Sigmoid colon (tissue), 7 donors: Measurements from ENCODE around the gene SLC25A1. TPM values are rescaled to one million over a fixed set of nuclear protein-coding genes. Genes with fewer than 3 reads are reported as not detected.

Source experiments
- DNase-seq: peaks from one replicate; pipeline ENCODE4 v3.0.0-alpha.2; 2019
- H3K27ac ChIP-seq, 4 donors: fragments of 200-600 bp; sonication (generic); one replicate each; pipeline ENCODE4 v1.5.1; 2016 to 2019; ENCODE audit warnings: mild to moderate bottlenecking in 1 of 4
- H3K27me3 ChIP-seq, 3 donors: fragments of 200-600 bp; sonication (generic); one replicate each; pipeline ENCODE4 v1.5.1; 2019; ENCODE audit warnings: mild to moderate bottlenecking in 1 of 3
- H3K36me3 ChIP-seq, 4 donors: fragments of 200-600 bp; sonication (generic); one replicate each; pipeline ENCODE4 v1.5.1; 2016 to 2019
- H3K4me1 ChIP-seq, 4 donors: fragments of 200-600 bp; sonication (generic); one replicate each; pipeline ENCODE4 v1.5.1; 2017 to 2019
- H3K4me3 ChIP-seq, 4 donors: fragments of 200-600 bp; sonication (generic); one replicate each; pipeline ENCODE4 v1.5.1; 2017 to 2019; ENCODE audit warnings: mild to moderate bottlenecking in 2 of 4, moderate library complexity in 1 of 4
- H3K9me3 ChIP-seq, 4 donors: fragments of 200-600 bp in 3 of 4; sonication (generic) in 3 of 4; one replicate each; pipeline versions ENCODE4 v1.5.1 to v1.6.1; 2013 to 2019
- EP300 ChIP-seq, 4 donors: sonication (generic); formaldehyde crosslinking; IDR thresholded peaks; one replicate each; pipeline ENCODE4 v1.6.1; 2017; ENCODE audit warnings: antibody characterized with exemption in 4 of 4
- POLR2A ChIP-seq, 2 donors: fragments of 450-650 bp; IDR thresholded peaks; one replicate each; pipeline ENCODE4 v1.6.1; 2016; ENCODE audit warnings: antibody characterized with exemption in 2 of 2, mild to moderate bottlenecking in 2 of 2, moderate library complexity in 2 of 2
- POLR2AphosphoS5 ChIP-seq, 4 donors: sonication (generic); formaldehyde crosslinking; IDR thresholded peaks; one replicate each; pipeline ENCODE4 v1.6.1; 2017; ENCODE audit warnings: antibody characterized with exemption in 4 of 4
- WGBS, 2 donors: extraction: QIAGEN DNeasy Blood & Tissue Kit; methylation state at CpG; one replicate each; pipeline ENCODE4 v1.1.7; 2013; 5-methylcytosine and 5-hydroxymethylcytosine counted together
- intact Hi-C: fragments of 100-400 bp; cut with DNase I; formaldehyde crosslinking; loops from one replicate; pipeline ENCODE4 v1.15.1; 2023
- polyA plus RNA-seq, 3 donors: library from polyadenylated mRNA; stranded (reverse); fragments of 200-250 nt; gene quantifications; one replicate each; pipeline ENCODE4 v1.2.3, GENCODE V29; 2013
- total RNA-seq, 4 donors: library from RNA; depleted of rRNA; stranded (reverse); fragments of >200 nt; gene quantifications; one replicate each; pipeline ENCODE4 v1.1.0, GENCODE V29; 2016
- TF ChIP-seq, protein P1 (sequence below), 4 experiments: fragments of 450-650 bp in 3 of 4; fragments of 200-600 bp in 1 of 4; IDR thresholded peaks; one replicate each; pipeline ENCODE4 v1.5.1; 2016 to 2019; ENCODE audit warnings: antibody characterized with exemption in 4 of 4, mild to moderate bottlenecking in 3 of 4, moderate library complexity in 2 of 4
- donor health status: healthy with polysubstance abuse.
- donor health status: Bipolar disorder and iron deficiency.
- donor health status: healthy.

SLC25A1 gene
- total and polyA plus RNA-seq, 7 donors, result 28.2 to 146 (median 45.3) TPM

DNA sequence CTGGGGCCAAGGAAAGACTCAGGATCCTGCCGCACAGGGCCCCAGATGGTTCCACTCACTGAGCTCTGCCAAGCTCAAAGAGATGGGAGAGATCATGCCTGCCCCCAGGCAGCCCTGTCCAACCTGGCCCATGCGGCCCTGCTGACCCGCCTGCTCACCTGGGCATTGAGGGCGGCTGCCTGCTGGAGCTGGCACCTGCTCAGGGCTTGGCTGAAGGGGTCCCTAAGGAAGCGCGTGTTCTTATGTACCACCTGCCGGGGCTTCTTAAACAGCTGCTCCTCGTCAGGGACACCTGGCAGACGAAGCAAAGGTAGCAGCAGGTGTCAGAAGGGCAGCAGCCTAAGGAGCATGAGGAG is 39.6 kb downstream of the SLC25A1 start:
- DNase-seq, result no peak
- Histone ChIP-seq H3K9me3 (no peaks in the 10 kb centered on the region), H3K4me1 (peaks cover 0 to 17% (median 12%) of the 10 kb centered on the region in 4 donors), H3K4me3 (no peak overlapping the region), H3K27me3 (no peaks in the 10 kb centered on the region), H3K36me3 (peaks cover 48 to 90% (median 66%) of the 10 kb centered on the region in 4 donors), H3K27ac (no peak overlapping the region)
- intact Hi-C loops, result no loop called here
- TF ChIP-seq POLR2A (IDR thresholded peaks at IDR 0.05), result no peak
- TF ChIP-seq, protein P1, sequence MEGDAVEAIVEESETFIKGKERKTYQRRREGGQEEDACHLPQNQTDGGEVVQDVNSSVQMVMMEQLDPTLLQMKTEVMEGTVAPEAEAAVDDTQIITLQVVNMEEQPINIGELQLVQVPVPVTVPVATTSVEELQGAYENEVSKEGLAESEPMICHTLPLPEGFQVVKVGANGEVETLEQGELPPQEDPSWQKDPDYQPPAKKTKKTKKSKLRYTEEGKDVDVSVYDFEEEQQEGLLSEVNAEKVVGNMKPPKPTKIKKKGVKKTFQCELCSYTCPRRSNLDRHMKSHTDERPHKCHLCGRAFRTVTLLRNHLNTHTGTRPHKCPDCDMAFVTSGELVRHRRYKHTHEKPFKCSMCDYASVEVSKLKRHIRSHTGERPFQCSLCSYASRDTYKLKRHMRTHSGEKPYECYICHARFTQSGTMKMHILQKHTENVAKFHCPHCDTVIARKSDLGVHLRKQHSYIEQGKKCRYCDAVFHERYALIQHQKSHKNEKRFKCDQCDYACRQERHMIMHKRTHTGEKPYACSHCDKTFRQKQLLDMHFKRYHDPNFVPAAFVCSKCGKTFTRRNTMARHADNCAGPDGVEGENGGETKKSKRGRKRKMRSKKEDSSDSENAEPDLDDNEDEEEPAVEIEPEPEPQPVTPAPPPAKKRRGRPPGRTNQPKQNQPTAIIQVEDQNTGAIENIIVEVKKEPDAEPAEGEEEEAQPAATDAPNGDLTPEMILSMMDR (IDR thresholded peaks at IDR 0.05), result no peak
- no peak for TF ChIP-seq EP300 (IDR thresholded peaks at IDR 0.05)
- TF ChIP-seq POLR2AphosphoS5 (IDR thresholded peaks at IDR 0.05), result no peak
- 94 to 95% methylated on average over 9 of the region's 9 CpGs for whole genome bisulfite sequencing, 2 donors

DNA sequence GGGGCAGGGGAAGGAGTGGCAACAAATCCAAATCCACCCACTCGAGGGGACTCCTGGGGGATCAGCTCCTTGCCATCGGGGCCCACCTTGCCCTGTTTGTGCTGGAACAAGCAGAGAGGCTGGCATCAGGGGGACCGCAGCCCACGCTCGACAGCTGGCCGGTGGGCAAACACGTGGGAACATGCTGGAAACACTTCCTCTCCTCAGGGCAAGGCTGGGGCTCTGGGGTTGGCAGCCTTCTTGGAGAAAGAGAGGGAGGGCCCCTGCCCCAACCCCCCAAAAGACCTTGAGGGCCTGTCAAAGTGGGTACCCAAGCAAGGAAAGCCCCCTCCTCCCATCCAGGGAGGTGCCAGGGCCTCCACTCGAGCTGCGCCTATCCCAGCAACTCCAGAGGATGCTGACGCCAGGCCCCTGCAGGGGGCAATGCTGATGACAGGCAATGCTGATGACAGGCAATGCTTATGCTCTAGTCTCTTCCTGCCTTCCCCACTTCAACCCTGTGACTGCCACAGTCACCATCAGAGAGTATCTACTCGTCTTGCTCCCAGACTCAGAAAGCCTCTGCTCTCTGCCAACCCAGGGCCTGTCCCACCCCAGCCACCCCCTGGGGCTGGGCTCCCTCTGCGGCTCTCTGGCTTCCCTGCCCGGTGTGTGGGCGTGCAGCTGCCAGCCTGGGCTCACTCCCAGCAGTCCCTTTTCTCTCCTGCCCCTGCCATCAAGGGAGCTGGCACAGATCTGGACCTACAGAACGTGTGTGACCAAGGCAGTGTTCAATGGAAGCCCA is 40.1 kb downstream of the SLC25A1 start:
- peaks cover 52 to 96% (median 71%) of the 10 kb centered on the region in 4 donors for H3K36me3 ChIP-seq
- intact Hi-C loops, result no loop called here
- TF ChIP-seq POLR2A (IDR thresholded peaks at IDR 0.05) (no peak), POLR2AphosphoS5 (IDR thresholded peaks at IDR 0.05) (no peak), EP300 (IDR thresholded peaks at IDR 0.05) (no peak)
- TF ChIP-seq, protein P1 (IDR thresholded peaks at IDR 0.05), result no peak
- WGBS, 2 donors, result 94% methylated on average over 15 of the region's 15 CpGs
- H3K4me3 ChIP-seq, result no peak overlapping the region
- no peak overlapping the region for H3K27ac ChIP-seq
- DNase-seq, result no peak
- no peaks in the 10 kb centered on the region for H3K9me3 ChIP-seq
- H3K4me1 ChIP-seq, result peaks cover 0 to 11% (median 6%) of the 10 kb centered on the region in 4 donors
- H3K27me3 ChIP-seq, result no peaks in the 10 kb centered on the region

DNA sequence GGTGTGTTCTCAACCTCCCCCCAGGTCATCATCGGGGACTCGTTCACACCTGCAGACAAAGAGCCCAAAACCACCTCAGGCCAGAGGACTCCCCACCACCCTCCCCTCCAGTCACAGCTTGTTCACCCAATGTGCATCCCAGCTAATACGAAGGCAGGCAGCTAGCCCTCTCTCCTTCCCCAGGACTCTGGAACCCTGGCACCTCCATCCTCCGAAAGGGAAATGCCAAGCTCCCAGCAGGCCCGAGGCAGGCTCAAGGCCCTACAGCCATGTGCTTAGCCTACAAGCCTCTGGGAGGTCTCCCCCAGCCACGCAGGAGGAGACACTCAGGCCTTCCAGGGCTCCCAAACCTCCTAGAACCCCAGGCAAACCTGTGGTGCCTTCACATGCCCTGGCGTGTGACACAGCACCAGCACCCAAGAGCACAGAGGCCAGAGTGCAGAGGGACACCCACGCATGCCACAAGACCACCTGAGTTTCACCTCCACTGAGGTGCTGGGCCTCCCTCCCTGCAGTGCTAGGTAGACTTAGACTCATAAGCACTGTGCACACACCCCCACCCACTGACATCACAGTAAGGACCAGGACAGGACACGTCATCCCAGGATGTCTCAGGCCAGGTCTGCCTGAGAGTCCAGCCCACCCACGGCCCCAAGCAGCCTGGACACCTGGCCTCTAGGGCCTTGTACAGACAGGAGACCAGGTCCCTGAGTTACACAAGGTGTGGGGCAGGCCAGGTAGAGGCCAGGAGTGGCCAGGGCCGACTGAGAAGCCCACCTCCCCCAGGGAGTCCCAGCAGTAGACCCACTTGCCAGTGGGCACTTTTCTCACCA is 40.9 kb downstream of the SLC25A1 start:
- Histone ChIP-seq H3K4me3 (no peak overlapping the region), H3K27me3 (no peaks in the 10 kb centered on the region), H3K9me3 (no peaks in the 10 kb centered on the region), H3K36me3 (peaks cover 52 to 100% (median 76%) of the 10 kb centered on the region in 4 donors), H3K4me1 (peaks cover 0 to 3% (median under 1%) of the 10 kb centered on the region in 4 donors), H3K27ac (no peak overlapping the region)
- intact Hi-C loops, result no loop called here
- TF ChIP-seq, protein P1 (IDR thresholded peaks at IDR 0.05), result no peak
- TF ChIP-seq EP300 (IDR thresholded peaks at IDR 0.05) (no peak), POLR2A (IDR thresholded peaks at IDR 0.05) (no peak)
- no peak for DNase-seq
- 91 to 94% methylated on average over 11 of the region's 11 CpGs for WGBS, 2 donors

DNA sequence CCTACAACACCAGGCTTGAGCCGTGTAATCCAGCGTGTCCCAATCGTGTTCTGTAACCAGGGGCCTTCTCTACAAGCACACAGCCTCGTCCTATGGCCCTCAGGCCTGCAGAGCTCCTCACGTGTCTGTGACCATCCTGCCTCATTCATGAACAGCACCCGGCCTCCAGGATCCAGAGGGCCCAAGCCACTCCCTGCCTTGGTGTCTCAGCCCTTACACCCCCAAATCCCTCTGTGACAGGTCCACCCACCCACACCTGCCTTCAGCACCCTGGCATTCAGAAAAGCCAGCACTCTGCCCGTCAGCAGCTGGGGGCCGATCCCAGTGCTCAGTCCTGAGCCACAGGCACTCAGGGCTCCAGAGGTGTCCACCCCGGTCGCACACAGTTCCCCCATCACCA is 41.6 kb downstream of the SLC25A1 start:
- no peak overlapping the region for H3K4me3 ChIP-seq
- DNase-seq, result no peak
- H3K4me1 ChIP-seq, result no peaks in the 10 kb centered on the region
- no peaks in the 10 kb centered on the region for H3K27me3 ChIP-seq
- TF ChIP-seq, protein P1 (IDR thresholded peaks at IDR 0.05), result no peak
- TF ChIP-seq POLR2A (IDR thresholded peaks at IDR 0.05) (no peak), EP300 (IDR thresholded peaks at IDR 0.05) (no peak), POLR2AphosphoS5 (IDR thresholded peaks at IDR 0.05) (no peak)
- 95 to 98% methylated on average over 10 of the region's 10 CpGs for WGBS, 2 donors
- H3K27ac ChIP-seq, result no peak overlapping the region
- intact Hi-C loops, result no loop called here
- H3K9me3 ChIP-seq, result no peaks in the 10 kb centered on the region
- H3K36me3 ChIP-seq, result peaks cover 46 to 97% (median 70%) of the 10 kb centered on the region in 4 donors
